CD14-positive monocyte (primary cell): ENCODE results near the gene ZMYND19. TPM values are rescaled to one million over a fixed set of nuclear protein-coding genes. Genes with fewer than 3 reads are reported as not detected.

Experiments
- DNase-seq, 3 donors: peaks; one replicate each; pipeline ENCODE4 v3.0.0-alpha.2; 2011 to 2022
- H2AFZ ChIP-seq: 2 replicates; pipeline ENCODE4 v1.6.0; 2012; ENCODE audit warnings: mild to moderate bottlenecking, low read depth, low read length, inconsistent platforms; ENCODE audit not compliant: insufficient read depth, poor library complexity, severe bottlenecking
- H3K27ac ChIP-seq, 2 donors: 1 replicate in 1 of 2; 2 replicates in 1 of 2; pipeline ENCODE4 v1.5.1; 2012 to 2013; ENCODE audit warnings: low read length in 2 of 2, control low read depth in 1 of 2, inconsistent platforms in 1 of 2, low read depth in 1 of 2, mild to moderate bottlenecking in 1 of 2
- H3K27me3 ChIP-seq, 2 donors: one replicate each; pipeline versions ENCODE4 v1.6.0 to v1.6.1; 2011 to 2013; ENCODE audit warnings: low read length in 2 of 2; ENCODE audit not compliant: control insufficient read depth in 2 of 2, insufficient read depth in 2 of 2
- H3K36me3 ChIP-seq, 2 donors: replicated peaks in 1 of 2; 1 replicate in 1 of 2; 2 replicates in 1 of 2; pipeline versions ENCODE4 v1.5.1 to v1.6.1; 2012 to 2013; ENCODE audit warnings: low read length in 2 of 2, control low read depth in 1 of 2, inconsistent platforms in 1 of 2, mild to moderate bottlenecking in 1 of 2; ENCODE audit not compliant: insufficient read depth in 2 of 2, control insufficient read depth in 1 of 2
- H3K4me1 ChIP-seq, 2 donors: 1 replicate in 1 of 2; 2 replicates in 1 of 2; pipeline versions ENCODE4 v1.5.1 to v1.6.1; 2012 to 2013; ENCODE audit warnings: low read length in 2 of 2, control low read depth in 1 of 2, inconsistent platforms in 1 of 2, mild to moderate bottlenecking in 1 of 2, moderate library complexity in 1 of 2; ENCODE audit not compliant: insufficient read depth in 2 of 2, control insufficient read depth in 1 of 2
- H3K4me2 ChIP-seq: replicated peaks from 2 replicates; pipeline ENCODE3; 2012; ENCODE audit warnings: low read length, moderate library complexity, mild to moderate bottlenecking; ENCODE audit not compliant: poor library complexity, severe bottlenecking; ENCODE audit errors: extremely low read depth
- H3K4me3 ChIP-seq, 3 experiments: fragments of 200-600 bp in 1 of 3; sonication (generic) in 1 of 3; replicated peaks in 1 of 3; 1 replicate in 2 of 3; 2 replicates in 1 of 3; pipeline ENCODE4 v1.5.1; 2011 to 2013; ENCODE audit warnings: low read length in 3 of 3, mild to moderate bottlenecking in 3 of 3, control low read depth in 2 of 3, low read depth in 2 of 3, inconsistent platforms in 1 of 3, moderate library complexity in 1 of 3
- H3K79me2 ChIP-seq: 2 replicates; pipeline ENCODE4 v1.6.0; 2012; ENCODE audit warnings: mild to moderate bottlenecking, control low read depth, inconsistent platforms, low read length, moderate library complexity; ENCODE audit not compliant: insufficient read depth
- H3K9ac ChIP-seq: 2 replicates; pipeline ENCODE4 v1.6.0; 2017; ENCODE audit warnings: low read length, mild to moderate bottlenecking; ENCODE audit not compliant: insufficient read depth, poor library complexity, severe bottlenecking
- H3K9me3 ChIP-seq, 2 donors: replicated peaks in 1 of 2; 1 replicate in 1 of 2; 2 replicates in 1 of 2; pipeline versions ENCODE4 v1.5.1 to v1.6.1; 2012 to 2013; ENCODE audit warnings: low read length in 2 of 2, control low read depth in 1 of 2; ENCODE audit not compliant: control insufficient read depth in 1 of 2, insufficient read depth in 1 of 2
- H4K20me1 ChIP-seq: 2 replicates; pipeline ENCODE4 v1.6.0; 2012; ENCODE audit warnings: mild to moderate bottlenecking, low read length, control low read depth, moderate library complexity; ENCODE audit not compliant: insufficient read depth
- H3K27ac Mint-ChIP-seq, 7 donors: one replicate each; pipeline ENCODE4 v1.8.0; 2020; ENCODE audit warnings: mild to moderate bottlenecking in 7 of 7, mixed read lengths in 7 of 7, moderate library complexity in 6 of 7, inconsistent platforms in 2 of 7
- H3K27me3 Mint-ChIP-seq, 3 donors: one replicate each; pipeline ENCODE4 v1.8.0; 2021 to 2022; ENCODE audit warnings: low read depth in 3 of 3, mild to moderate bottlenecking in 3 of 3, mixed read lengths in 3 of 3, moderate library complexity in 3 of 3, inconsistent platforms in 1 of 3
- H3K36me3 Mint-ChIP-seq, 2 donors: one replicate each; pipeline ENCODE4 v1.8.0; 2020; ENCODE audit warnings: mixed read lengths in 2 of 2, inconsistent platforms in 1 of 2, mild to moderate bottlenecking in 1 of 2
- H3K4me1 Mint-ChIP-seq: one replicate; pipeline ENCODE4 v1.8.0; 2020; ENCODE audit warnings: mild to moderate bottlenecking, mixed read lengths
- H3K4me3 Mint-ChIP-seq, 2 donors: one replicate each; pipeline ENCODE4 v1.8.0; 2020; ENCODE audit warnings: mild to moderate bottlenecking in 2 of 2, mixed read lengths in 2 of 2, moderate library complexity in 1 of 2
- H3K9me3 Mint-ChIP-seq, 7 donors: one replicate each; pipeline ENCODE4 v1.8.0; 2020 to 2022; ENCODE audit warnings: mixed read lengths in 7 of 7, mild to moderate bottlenecking in 6 of 7, moderate library complexity in 6 of 7, inconsistent platforms in 2 of 7
- CTCF ChIP-seq: fragments of 200-600 bp; IDR thresholded peaks from one replicate; pipeline ENCODE4 v1.8.0; 2022; ENCODE audit warnings: antibody characterized with exemption, mild to moderate bottlenecking
- WGBS: methylation state at CpG from one replicate; pipeline ENCODE4 v1.1.5; 2013; ENCODE audit warnings: missing lambda C conversion rate; ENCODE audit not compliant: insufficient coverage; 5-methylcytosine and 5-hydroxymethylcytosine counted together
- intact Hi-C, 2 donors: fragments of 100-400 bp; cut with micrococcal nuclease; formaldehyde crosslinking; loops; one replicate each; pipeline versions ENCODE4 v1.15.0 to v1.15.1; 2023
- polyA plus RNA-seq, 3 donors: library from polyadenylated mRNA; depleted of rRNA in 1 of 3; unstranded in 2 of 3; stranded (reverse) in 1 of 3; fragments of 300-500 nt in 2 of 3; fragments of >200 nt in 1 of 3; fragmentation: Illumina TruSeq in 2 of 3; gene quantifications; 1 replicate in 2 of 3; 2 replicates in 1 of 3; pipeline ENCODE4 v1.2.3, GENCODE V29; 2012 to 2021

The ZMYND19 gene
- polyA plus RNA-seq, 3 donors = 1.9 to 12.4 (median 4.5) TPM

- Histone ChIP-seq H3K4me3 (peak overlapping the region in 2 of 3 experiments; percentile 18 to 72), H3K27me3 (no peaks in the 10 kb centered on the region), H3K79me2 (peaks cover 16% of the 10 kb centered on the region), H3K4me2 (peak overlapping the region; percentile 83), H3K9me3 (no peaks in the 10 kb centered on the region), H3K9ac (no peak overlapping the region), H4K20me1 (peaks cover 8% of the 10 kb centered on the region), H3K36me3 (peaks cover 22 to 29% of the 10 kb centered on the region in 2 donors), H3K27ac (no peak overlapping the region), H3K4me1 (peaks cover 28 to 37% of the 10 kb centered on the region in 2 donors), H2AFZ (no peak overlapping the region)
- no peak for DNase-seq
- Mint-ChIP-seq H3K27me3 (peaks cover 0 to 4% (median 0%) of the 10 kb centered on the region in 3 donors), H3K36me3 (peaks cover 28 to 38% of the 10 kb centered on the region in 2 donors), H3K27ac (no peak overlapping the region), H3K9me3 (peaks cover 0 to 2% (median 0%) of the 10 kb centered on the region in 7 donors), H3K4me1 (peaks cover 28% of the 10 kb centered on the region), H3K4me3 (no peak overlapping the region)
- intact Hi-C loops = loop anchor here in 1 of 2 donors (2.0 kb wide), 1 partner anchor 15 kb away; the partner anchor contains the start of gene ARRDC1
- WGBS = under 1% methylated on average over 61 of the region's 61 CpGs
- no peak for TF ChIP-seq CTCF
Observed at GRCh38 chr9:137590123-137590468, 216 bp downstream of the ZMYND19 start.

- intact Hi-C loops = loop anchor here (2.0 kb wide), 2 partner anchors 15 to 17 kb away; partner anchors contain the start of gene ARRDC1 (in 1 of the 2)
- 11% methylated on average over 58 of the region's 58 CpGs for WGBS
- H3K36me3 Mint-ChIP-seq = peaks cover 30 to 38% of the 10 kb centered on the region in 2 donors
- Histone ChIP-seq H3K9ac (peak overlapping the region; percentile 59), H3K27ac (no peak overlapping the region), H3K4me3 (peak overlapping the region; percentile 29 to 72 (median 31)), H3K36me3 (peaks cover 24 to 29% of the 10 kb centered on the region in 2 donors), H3K79me2 (peaks cover 16% of the 10 kb centered on the region), H3K4me2 (peak overlapping the region; percentile 83), H2AFZ (peak overlapping the region; percentile 65), H3K4me1 (peaks cover 28 to 37% of the 10 kb centered on the region in 2 donors), H4K20me1 (peaks cover 8% of the 10 kb centered on the region), H3K27me3 (no peaks in the 10 kb centered on the region), H3K9me3 (no peaks in the 10 kb centered on the region)
- H3K27ac Mint-ChIP-seq = peak overlapping the region in 2 of 7 donors; percentile 5 to 71
- H3K27me3 Mint-ChIP-seq = peaks cover 0 to 4% (median 0%) of the 10 kb centered on the region in 3 donors
- TF ChIP-seq CTCF = no peak
- peaks cover 0 to 2% (median 0%) of the 10 kb centered on the region in 7 donors for H3K9me3 Mint-ChIP-seq
- peaks cover 28% of the 10 kb centered on the region for H3K4me1 Mint-ChIP-seq
- DNase-seq = no peak
- H3K4me3 Mint-ChIP-seq = peak overlapping the region; percentile 79 to 87
Observed at GRCh38 chr9:137589441-137590122, 730 bp downstream of the ZMYND19 start.
